Measurements from ENCODE around the gene HOXA2.

The HOXA2 gene

GRCh38 chr7:27111042-27111750, 8.7 kb upstream of the HOXA2 start:
- no peak for DNase-seq

- DNase-seq = no peak
Observed at GRCh38 chr7:27110186-27111031, 7.9 kb upstream of the HOXA2 start.

DNA sequence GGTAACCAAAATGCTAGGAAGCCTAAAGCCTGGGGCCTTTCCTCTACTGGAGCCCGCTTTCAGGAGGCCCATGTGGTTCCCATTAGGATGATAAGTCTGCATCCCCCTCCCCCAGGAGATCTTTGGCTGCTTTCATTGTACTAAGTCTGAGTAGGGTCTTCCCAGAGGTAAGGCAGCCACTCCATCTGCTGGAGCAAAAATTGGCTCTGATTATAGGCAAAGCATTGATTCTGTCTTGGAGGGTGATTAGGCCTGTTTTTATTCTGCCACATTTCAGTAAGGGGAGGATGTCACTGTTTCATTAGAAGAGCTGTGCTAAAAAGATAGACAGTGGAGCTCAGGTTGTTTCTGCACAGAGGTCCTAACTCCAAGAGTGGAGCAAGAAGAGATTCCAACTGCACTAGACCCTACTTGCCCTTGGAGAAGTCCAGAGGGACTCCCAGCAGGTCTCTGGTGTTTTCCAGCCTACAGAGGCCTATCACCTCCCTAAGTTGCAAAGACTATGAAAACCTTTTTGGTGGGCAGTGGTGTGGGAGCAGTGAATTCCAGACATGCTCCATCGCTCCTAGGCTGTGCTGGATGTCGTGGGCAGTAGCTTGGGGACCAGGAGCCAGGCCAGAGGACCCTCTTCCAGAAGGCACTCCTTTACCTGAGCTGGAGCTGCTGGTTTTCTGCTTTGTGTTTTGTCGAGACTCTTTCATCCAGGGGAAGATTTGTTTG, 7.1 kb upstream of the HOXA2 start:
- no peak for DNase-seq

GRCh38 chr7:27108390-27109127, 6.1 kb upstream of the HOXA2 start:
- DNase-seq = no peak

GRCh38 chr7:27107391-27108381, 5.2 kb upstream of the HOXA2 start:
- DNase-seq = no peak

- DNase-seq = no peak
Observed at GRCh38 chr7:27106901-27107240, 4.4 kb upstream of the HOXA2 start.

DNA sequence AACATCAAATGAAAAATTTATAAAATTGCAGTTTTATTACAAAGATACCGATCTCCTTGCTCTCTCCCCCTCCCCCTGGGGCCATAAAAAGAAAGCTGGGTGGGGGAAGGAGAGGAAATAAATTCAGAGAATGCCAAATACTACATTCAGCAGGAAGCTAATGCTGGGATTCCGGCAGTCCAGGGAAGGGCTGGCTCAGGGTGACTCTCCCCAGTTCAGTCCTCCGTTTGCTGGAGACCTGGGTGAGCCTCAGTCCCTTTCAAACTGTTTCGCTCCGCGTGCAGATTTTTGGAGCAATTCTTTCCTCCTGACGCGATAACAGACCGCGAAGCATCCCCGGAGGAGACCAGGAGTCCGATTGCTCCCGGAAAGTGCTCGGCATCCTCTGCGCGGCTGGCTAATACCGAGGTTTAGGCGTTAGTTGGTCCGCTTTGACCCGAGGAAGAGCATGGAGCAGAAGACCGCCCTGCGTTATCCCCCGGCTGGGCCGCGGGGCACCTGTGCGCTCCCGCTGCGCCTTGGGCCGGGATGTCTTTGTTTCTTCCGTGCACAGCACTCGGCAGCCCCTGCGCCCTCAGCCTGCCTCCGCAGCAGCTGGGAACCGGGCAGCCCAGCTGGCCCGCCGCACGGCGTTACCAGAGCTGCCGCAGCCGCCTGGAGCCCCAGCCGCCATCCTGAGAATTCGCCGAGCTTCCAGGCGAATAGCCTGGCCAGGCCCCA, 3.9 kb upstream of the HOXA2 start:
- no peak for DNase-seq

- no peak for DNase-seq
Observed at GRCh38 chr7:27105301-27106031, 3.0 kb upstream of the HOXA2 start.

DNA sequence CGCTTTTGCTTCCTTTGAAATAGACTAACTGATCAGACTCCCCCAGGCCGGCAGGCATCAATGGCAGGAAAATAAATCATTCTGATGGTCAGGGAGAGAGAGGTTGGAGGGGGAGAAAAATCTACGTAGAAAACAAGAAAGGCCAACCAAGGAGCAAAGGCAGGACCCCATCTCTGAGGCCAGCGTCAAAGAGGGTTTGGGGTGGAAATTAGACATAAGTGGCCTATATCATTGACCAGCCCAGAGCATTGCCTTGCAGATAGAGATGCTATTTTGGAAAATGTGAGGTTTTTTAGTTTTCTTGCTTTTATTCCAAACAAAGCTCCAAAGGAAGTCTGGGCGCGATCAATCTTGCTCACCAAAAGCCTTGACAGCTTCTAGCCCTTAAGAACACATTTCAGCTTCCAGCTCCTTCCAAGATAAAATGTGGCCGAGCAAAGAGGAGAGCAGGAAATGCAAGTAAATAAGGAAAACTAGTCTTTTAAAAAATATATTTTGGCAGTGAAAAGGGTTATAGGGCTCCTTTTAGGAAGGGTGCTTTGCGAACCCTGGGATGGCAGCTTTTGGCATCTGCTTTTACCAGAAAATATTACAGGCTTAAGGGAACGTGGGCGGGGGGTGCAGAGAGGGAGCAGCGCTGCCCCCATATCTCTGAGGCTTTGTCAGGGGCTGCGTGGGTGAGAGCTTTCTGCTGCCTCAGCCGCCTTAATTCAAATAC, 2.0 kb upstream of the HOXA2 start:
- no peak for DNase-seq

DNA sequence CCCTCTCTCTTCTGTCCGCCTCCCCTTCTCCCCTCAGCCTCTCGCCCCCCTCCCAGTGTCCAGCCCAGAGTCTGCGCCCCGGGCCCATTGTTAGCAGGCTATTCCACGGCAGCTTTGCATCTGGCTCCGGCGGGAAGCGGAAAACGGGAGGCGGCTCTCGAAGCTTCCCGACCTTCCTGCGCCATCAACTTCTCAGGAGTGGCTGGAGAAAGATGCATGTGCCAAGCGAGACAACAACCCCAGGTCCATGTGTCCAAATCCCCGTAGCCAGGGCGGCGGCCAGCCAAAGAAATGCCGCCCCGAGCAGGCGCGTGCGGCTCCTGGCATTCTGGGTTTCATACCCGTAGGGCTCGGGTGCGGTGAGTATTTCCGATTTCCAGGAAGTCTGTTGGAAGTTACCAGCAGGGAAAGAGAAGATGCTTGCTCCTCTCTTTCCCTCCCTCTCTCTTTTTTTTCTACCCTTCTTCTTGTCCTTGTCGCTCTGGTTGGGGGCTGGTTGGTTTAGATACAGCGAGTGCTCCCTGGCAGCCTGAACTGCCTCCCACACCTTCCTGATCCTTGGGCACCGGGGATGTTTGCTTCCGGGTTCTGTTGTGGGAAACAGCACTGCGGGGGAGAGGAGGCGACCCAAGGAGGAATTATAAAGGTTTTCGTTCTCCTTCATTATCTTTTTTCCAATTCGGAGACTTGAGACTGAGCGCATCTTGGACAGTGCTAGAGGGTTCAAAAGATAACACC, 1.2 kb upstream of the HOXA2 start:
- peak; percentile 16 for DNase-seq

DNA sequence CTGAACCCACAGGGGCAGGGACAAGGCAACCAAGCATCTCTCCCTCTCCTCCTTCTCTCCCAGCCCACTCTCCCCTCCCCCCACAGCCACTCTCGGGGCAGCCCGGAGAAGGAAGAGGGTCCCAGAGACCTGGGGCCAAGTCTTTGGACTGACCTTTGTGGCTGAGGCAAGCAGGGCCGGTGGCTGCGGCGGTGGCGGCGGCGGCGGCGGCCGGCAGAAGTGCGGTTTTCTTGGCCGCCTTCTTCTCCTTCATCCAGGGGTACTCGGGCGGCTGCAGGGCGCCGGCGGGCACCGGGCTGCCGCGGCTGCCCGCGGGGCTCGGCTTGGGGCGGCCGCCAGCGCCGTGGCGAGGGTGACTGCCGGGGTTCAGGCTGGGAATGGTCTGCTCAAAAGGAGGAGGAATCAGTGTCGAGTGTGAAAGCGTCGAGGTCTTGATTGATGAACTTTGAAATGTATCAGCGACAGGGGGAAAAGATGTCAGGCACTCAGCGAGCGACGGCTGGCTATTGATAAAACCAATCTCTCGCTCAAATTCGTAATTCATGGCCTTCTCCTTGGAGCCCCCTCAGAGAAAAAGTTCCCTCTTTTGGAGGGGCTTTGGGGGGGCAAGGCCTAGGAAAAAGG, 414 bp downstream of the HOXA2 start:
- no peak for DNase-seq

- DNase-seq = no peak
Observed at GRCh38 chr7:27101171-27101956, 1.1 kb downstream of the HOXA2 start.

DNA sequence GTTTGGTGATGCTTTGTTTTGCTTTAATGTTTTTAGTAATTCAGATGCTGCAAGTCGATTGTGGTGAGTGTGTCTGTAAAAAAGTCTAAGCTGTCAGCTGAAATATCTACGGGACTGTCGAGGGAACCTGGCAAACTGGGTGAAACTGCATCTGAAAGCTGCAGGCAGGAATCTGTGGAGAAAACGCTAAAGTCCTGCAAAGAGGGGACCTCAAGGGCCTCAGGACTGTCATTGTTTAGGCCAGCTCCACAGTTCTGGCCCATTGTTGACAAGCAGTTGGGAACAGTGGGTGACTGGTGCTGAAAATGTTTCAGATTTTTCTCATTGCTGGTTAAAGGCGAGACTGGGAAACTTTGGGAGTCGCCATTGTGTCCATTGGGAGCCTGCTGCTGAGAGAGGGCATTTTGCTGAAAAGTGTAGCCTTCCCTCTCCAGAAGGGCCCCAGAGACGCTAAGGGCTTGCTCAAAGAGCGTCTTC, 1.8 kb downstream of the HOXA2 start:
- no peak for DNase-seq

DNA sequence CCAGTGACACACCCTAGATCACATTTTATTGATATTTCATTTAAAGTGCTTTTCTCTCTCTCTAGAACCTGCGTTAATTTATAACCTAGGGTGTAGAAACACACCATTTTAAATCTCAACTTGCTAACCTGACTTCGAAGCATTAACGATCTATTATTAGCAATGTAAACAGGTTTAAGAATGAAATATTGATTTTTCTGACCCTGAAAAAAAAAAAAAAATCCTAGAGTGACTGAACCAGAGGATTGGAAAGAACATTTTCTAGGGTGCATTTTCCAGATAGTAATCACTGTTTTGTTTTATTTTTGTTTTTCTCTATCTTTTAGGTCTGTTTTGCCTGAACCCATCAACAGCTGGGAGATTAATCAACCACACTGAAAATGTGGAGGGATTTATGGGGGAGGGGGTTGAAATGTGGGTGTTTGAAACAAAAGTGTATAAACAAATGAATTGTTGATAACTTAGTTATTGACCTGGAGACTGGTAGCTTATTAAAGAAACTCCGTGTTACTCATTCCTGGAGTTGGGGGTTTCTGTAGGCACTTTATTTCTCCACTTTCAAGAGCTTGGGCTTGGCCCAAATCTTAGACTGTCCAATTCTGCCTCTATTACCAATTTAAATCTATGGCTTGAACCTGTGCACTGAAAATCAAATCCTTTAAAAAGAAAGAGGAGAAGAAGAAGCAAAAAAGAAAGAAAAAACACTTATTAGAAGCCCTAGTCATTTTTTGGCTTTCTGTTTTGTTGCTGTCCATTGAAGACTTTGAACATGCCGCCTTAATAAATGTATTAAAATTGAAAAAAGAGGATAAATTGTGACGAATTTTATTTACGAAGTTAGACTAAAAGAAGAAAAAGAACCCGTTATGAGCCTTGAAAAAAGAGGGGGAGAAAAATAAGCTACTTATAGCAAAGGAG, 2.8 kb downstream of the HOXA2 start:
- DNase-seq = no peak

DNA sequence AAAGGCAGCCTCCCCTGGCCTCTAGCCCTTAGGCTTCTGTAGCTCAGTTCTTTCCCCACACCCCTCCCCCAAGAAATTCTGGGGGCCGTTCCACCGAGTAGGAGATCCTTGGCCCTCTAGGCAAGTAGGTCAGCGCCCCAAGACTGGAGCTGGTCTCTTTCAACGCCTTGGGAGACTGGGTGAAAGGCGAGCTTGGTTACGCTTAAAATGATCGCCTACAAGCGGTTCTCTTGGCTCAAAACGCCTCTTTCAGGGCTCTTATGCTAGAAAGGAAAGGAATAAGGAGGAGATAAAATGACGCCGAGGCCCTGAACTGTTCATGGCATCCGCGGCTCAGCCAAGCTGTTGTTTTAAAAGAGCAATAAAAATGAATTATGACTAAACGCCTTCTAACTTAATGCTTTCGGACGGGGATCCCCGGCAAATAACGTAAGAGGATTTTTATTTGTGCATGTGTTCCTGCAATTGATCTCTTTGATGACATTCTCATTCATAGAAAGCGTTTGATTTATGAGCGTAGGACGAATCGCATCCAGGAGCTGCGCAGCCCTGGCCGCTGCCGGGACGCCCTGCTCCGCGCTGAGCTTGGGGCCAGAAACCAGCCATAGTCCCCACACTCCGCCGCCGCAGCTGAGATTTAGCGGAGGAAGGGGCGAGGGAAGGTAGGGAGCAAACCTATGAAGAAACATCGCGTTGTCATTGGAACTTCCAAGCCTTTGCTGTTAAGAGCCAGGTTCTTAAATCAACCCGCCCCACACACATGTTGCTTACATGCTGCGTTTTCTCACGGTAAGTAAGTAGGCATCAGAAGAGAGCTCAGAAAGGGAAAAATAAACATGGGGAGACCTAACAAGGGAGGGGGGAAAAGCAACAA, 3.7 kb downstream of the HOXA2 start:
- DNase-seq = no peak

Data from NCI-H748 treated with DMSO at 0.1 percent for 48 hours (cell line).